HCT116 (cell line): ENCODE results near the gene MADD. TPM values are rescaled to one million over a fixed set of nuclear protein-coding genes. Genes with fewer than 3 reads are reported as not detected.
"Not testable (repeated sequence)": the region's sequence is repeated elsewhere in the genome, so short reads cannot be mapped to it uniquely, and the experiment has no call there.

Source experiments
- ATAC-seq: fragments of 200-7000 bp; cut with Tn5 transposase; 2 replicates; pipeline ENCODE4 v1.9.1; 2020; ENCODE audit warnings: mild to moderate bottlenecking, moderate library complexity
- BruUV-seq: library from RNA; stranded (reverse); fragments of 400-500 nt; replicated peaks from 2 replicates; lab custom pipeline; 2021; lab: Mats Ljungman, UMichigan
- CTCF ChIA-PET: fragments of 300-600 bp; sonication (Branson Sonifier 250); formaldehyde crosslinking; loops from one replicate; lab custom pipeline; 2021; ENCODE audit warnings: antibody characterized with exemption; lab: Charles Lee
- POLR2A ChIA-PET: fragments of 300-600, 350-600 bp; sonication (Branson Sonifier 250); formaldehyde crosslinking; loops from one replicate; lab custom pipeline; 2021; ENCODE audit warnings: antibody characterized with exemption; lab: Charles Lee
- RAD21 ChIA-PET, 2 experiments: fragments of 300-600 bp; sonication (Branson Sonifier 250); formaldehyde crosslinking; loops; one replicate each; lab custom pipeline; 2023; ENCODE audit warnings: low total read pairs in 2 of 2; ENCODE audit not compliant: uncharacterized antibody in 2 of 2, unreplicated experiment in 2 of 2, low non-redundant PET in 1 of 2; lab: Charles Lee
- DNase-seq: peaks from one replicate; pipeline ENCODE4 v3.0.0-alpha.2; 2010; ENCODE audit warnings: low read depth, low spot score
- H2AFZ ChIP-seq: fragments of 200-600 bp; shearing (Covaris generic), sonication (generic); 2 replicates; pipeline ENCODE4 v1.6.1; 2017; ENCODE audit warnings: low read depth, mixed run types, mixed read lengths, antibody characterized with exemption, low read length; ENCODE audit not compliant: poor library complexity, severe bottlenecking
- H3K27ac ChIP-seq: 2 replicates; pipeline ENCODE4 v1.5.1; 2012; ENCODE audit warnings: low read depth, low read length
- H3K27me3 ChIP-seq: fragments of 200-600 bp; sonication (generic); 2 replicates; pipeline ENCODE4 v1.6.1; 2016; ENCODE audit warnings: mixed run types, low read length, mixed read lengths; ENCODE audit not compliant: insufficient read depth
- H3K36me3 ChIP-seq, 2 experiments: fragments of 200-500 bp in 1 of 2; fragments of 200-600 bp in 1 of 2; sonication (Bioruptor generic) in 1 of 2; sonication (generic) in 1 of 2; 2 replicates each; pipeline versions ENCODE4 v1.5.1 to v1.6.1; 2014 to 2016; ENCODE audit warnings: low read length in 2 of 2, inconsistent platforms in 1 of 2, mixed read lengths in 1 of 2, mixed run types in 1 of 2; ENCODE audit not compliant: insufficient read depth in 2 of 2, control insufficient read depth in 1 of 2
- H3K4me1 ChIP-seq, 2 experiments: fragments of 200-600 bp in 1 of 2; sonication (generic) in 1 of 2; 2 replicates each; pipeline versions ENCODE4 v1.5.1 to v1.6.1; 2012 to 2017; ENCODE audit warnings: low read length in 2 of 2, inconsistent platforms in 1 of 2, mild to moderate bottlenecking in 1 of 2, mixed read lengths in 1 of 2, mixed run types in 1 of 2, moderate library complexity in 1 of 2; ENCODE audit not compliant: insufficient read depth in 2 of 2, control insufficient read depth in 1 of 2
- H3K4me2 ChIP-seq: fragments of 200-600 bp; sonication (generic); 2 replicates; pipeline ENCODE4 v1.6.1; 2017; ENCODE audit warnings: mixed run types, low read length, mixed read lengths
- H3K4me3 ChIP-seq, 2 experiments: fragments of 200-600 bp in 1 of 2; sonication (generic) in 1 of 2; replicated peaks in 1 of 2; 2 replicates each; pipeline ENCODE4 v1.5.1; 2011 to 2016; ENCODE audit warnings: low read length in 2 of 2, control low read depth in 1 of 2, low read depth in 1 of 2, mild to moderate bottlenecking in 1 of 2, mixed read lengths in 1 of 2, mixed run types in 1 of 2
- H3K79me2 ChIP-seq: fragments of 200-600 bp; sonication (generic); 2 replicates; pipeline ENCODE4 v1.6.1; 2017; ENCODE audit warnings: mild to moderate bottlenecking, mixed run types, low read length, moderate library complexity, mixed read lengths; ENCODE audit not compliant: insufficient read depth
- H3K9ac ChIP-seq: fragments of 200-600 bp; sonication (generic); 2 replicates; pipeline ENCODE4 v1.6.1; 2016; ENCODE audit warnings: low read length, mixed read lengths
- H3K9me2 ChIP-seq: fragments of 200-600 bp; sonication (generic), shearing (Covaris generic); 2 replicates; pipeline ENCODE4 v1.6.1; 2017; ENCODE audit warnings: mixed run types, mild to moderate bottlenecking, moderate library complexity; ENCODE audit not compliant: insufficient read depth
- H3K9me3 ChIP-seq, 2 experiments: fragments of 200-500 bp in 1 of 2; fragments of 200-600 bp in 1 of 2; sonication (Bioruptor generic) in 1 of 2; sonication (generic) in 1 of 2; 2 replicates each; pipeline ENCODE4 v1.6.1; 2014 to 2017; ENCODE audit warnings: low read length in 2 of 2, mixed read lengths in 2 of 2, inconsistent platforms in 1 of 2, low read depth in 1 of 2, mild to moderate bottlenecking in 1 of 2, mixed run types in 1 of 2, moderate library complexity in 1 of 2; ENCODE audit not compliant: control insufficient read depth in 1 of 2, insufficient read depth in 1 of 2
- H4K20me1 ChIP-seq: fragments of 200-600 bp; sonication (generic), shearing (Covaris generic); 2 replicates; pipeline ENCODE4 v1.6.1; 2017; ENCODE audit warnings: mixed run types, mild to moderate bottlenecking, moderate library complexity; ENCODE audit not compliant: insufficient read depth
- CBX3 ChIP-seq: IDR thresholded peaks from 2 replicates; pipeline ENCODE4 v1.6.1; 2012; ENCODE audit warnings: low read depth
- EGR1 ChIP-seq: IDR thresholded peaks from 2 replicates; pipeline ENCODE4 v1.6.1; 2012; ENCODE audit warnings: low read depth
- MAX ChIP-seq: IDR thresholded peaks from 2 replicates; pipeline ENCODE4 v1.6.1; 2012
- POLR2A ChIP-seq: IDR thresholded peaks from 2 replicates; pipeline ENCODE4 v1.7.0; 2011; ENCODE audit warnings: borderline replicate concordance; ENCODE audit not compliant: insufficient read depth, insufficient read length; ENCODE audit errors: extremely low read depth
- SP1 ChIP-seq: IDR thresholded peaks from 2 replicates; pipeline ENCODE4 v1.6.1; 2012; ENCODE audit warnings: low read depth
- YY1 ChIP-seq: IDR thresholded peaks from 2 replicates; pipeline ENCODE4 v1.6.1; 2011; ENCODE audit warnings: low read length, low read depth, moderate library complexity, mild to moderate bottlenecking; ENCODE audit not compliant: insufficient replicate concordance; ENCODE audit errors: extremely low read depth
- ZBTB33 ChIP-seq: IDR thresholded peaks from 2 replicates; pipeline ENCODE4 v1.6.1; 2011; ENCODE audit warnings: mild to moderate bottlenecking, low read length, moderate library complexity; ENCODE audit not compliant: insufficient replicate concordance; ENCODE audit errors: extremely low read depth
- ZFX ChIP-seq: fragments of 450-650 bp; IDR thresholded peaks from 2 replicates; pipeline ENCODE4 v1.6.1; 2017
- intact Hi-C: fragments of 100-400 bp; cut with micrococcal nuclease; formaldehyde crosslinking; loops from 2 replicates; pipeline ENCODE4 v1.10.0; 2022
- total RNA-seq: library from RNA; stranded (reverse); gene quantifications from one replicate; pipeline ENCODE4 v1.2.1, GENCODE V29; 2021; ENCODE audit not compliant: unreplicated experiment

MADD gene
- total RNA-seq, 1 experiment from 2014 or later, result 37.1 TPM

GRCh38 chr11:47314992-47315391 lies 45.1 kb downstream of the MADD start:
- Histone ChIP-seq H2AFZ (no peak overlapping the region), H3K9me2 (no peaks in the 10 kb centered on the region), H3K9me3 (no peaks in the 10 kb centered on the region), H3K4me1 (no peaks in the 10 kb centered on the region), H3K4me3 (no peak overlapping the region), H3K79me2 (no peaks in the 10 kb centered on the region), H3K27ac (no peak overlapping the region), H3K9ac (no peak overlapping the region), H3K36me3 (peaks cover 15 to 34% of the 10 kb centered on the region in 2 experiments; a peak in 3 of 4 replicates), H3K27me3 (no peaks in the 10 kb centered on the region), H4K20me1 (no peaks in the 10 kb centered on the region), H3K4me2 (no peak overlapping the region)
- ChIA-PET POLR2A (no interaction called here), RAD21 (no interaction called here), CTCF (no interaction called here)
- BruUV-seq, result no TSS peak
- no peak for ATAC-seq
- intact Hi-C loops, result no loop called here
- TF ChIP-seq EGR1 (no peak), CBX3 (no peak), YY1 (no peak), ZFX (no peak), SP1 (no peak), ZBTB33 (no peak), MAX (no peak), POLR2A (no peak)
- DNase-seq, result no peak

- RAD21 ChIA-PET, H3K9ac ChIP-seq, H3K4me2 ChIP-seq, BruUV-seq, H3K4me1 ChIP-seq, H3K4me3 ChIP-seq, H3K9me3 ChIP-seq, H3K27ac ChIP-seq, H3K79me2 ChIP-seq, DNase-seq, H3K9me2 ChIP-seq, ATAC-seq, CTCF ChIA-PET, intact Hi-C loops, H4K20me1 ChIP-seq, H3K27me3 ChIP-seq, H2AFZ ChIP-seq, POLR2A ChIA-PET: not testable (repeated sequence)
- peaks cover 8 to 28% of the 10 kb centered on the region in 2 experiments; a peak in 3 of 4 replicates for H3K36me3 ChIP-seq
Measured at GRCh38 chr11:47316501-47316900, 46.6 kb downstream of the MADD start.
